ENCODE measurements around the gene DNAJC24.

DNAJC24 gene

GRCh38 chr11:31415435-31415834 is 45.8 kb downstream of the DNAJC24 start:
- no peak for DNase-seq (ENCODE audit: low read depth)

GRCh38 chr11:31417357-31417756 is 47.7 kb downstream of the DNAJC24 start:
- DNase-seq (ENCODE audit: low read depth): no peak

GRCh38 chr11:31417816-31418215 is 48.2 kb downstream of the DNAJC24 start:
- no peak for DNase-seq (ENCODE audit: low read depth)

- no peak for DNase-seq (ENCODE audit: low read depth)
Measured at GRCh38 chr11:31419138-31419537, 49.5 kb downstream of the DNAJC24 start.

GRCh38 chr11:31419669-31420068 is 50.0 kb downstream of the DNAJC24 start:
- DNase-seq (ENCODE audit: low read depth): no peak

GRCh38 chr11:31421820-31422219 is 52.2 kb downstream of the DNAJC24 start:
- DNase-seq (ENCODE audit: low read depth): no peak

- DNase-seq (ENCODE audit: low read depth): no peak
Measured at GRCh38 chr11:31422703-31423102, 53.0 kb downstream of the DNAJC24 start.

GRCh38 chr11:31424652-31425051 is 55.0 kb downstream of the DNAJC24 start:
- no peak for DNase-seq (ENCODE audit: low read depth)

GRCh38 chr11:31433851-31434250 is 64.2 kb downstream of the DNAJC24 start:
- DNase-seq (ENCODE audit: low read depth): no peak

GRCh38 chr11:31437742-31438435 is 68.2 kb downstream of the DNAJC24 start:
- no peak for DNase-seq (ENCODE audit: low read depth)

GRCh38 chr11:31441296-31441695 is 71.6 kb downstream of the DNAJC24 start:
- no peak for DNase-seq (ENCODE audit: low read depth)

- DNase-seq (ENCODE audit: low read depth): no peak
Measured at GRCh38 chr11:31442086-31442485, 72.4 kb downstream of the DNAJC24 start.

- no peak for DNase-seq (ENCODE audit: low read depth)
Measured at GRCh38 chr11:31443802-31444201, 74.1 kb downstream of the DNAJC24 start.

- no peak for DNase-seq (ENCODE audit: low read depth)
Measured at GRCh38 chr11:31445621-31446020, 76.0 kb downstream of the DNAJC24 start.

- DNase-seq (ENCODE audit: low read depth): no peak
Measured at GRCh38 chr11:31449040-31449439, 79.4 kb downstream of the DNAJC24 start.

- no peak for DNase-seq (ENCODE audit: low read depth)
Measured at GRCh38 chr11:31450841-31451240, 81.2 kb downstream of the DNAJC24 start.

- DNase-seq (ENCODE audit: low read depth): no peak
Measured at GRCh38 chr11:31455177-31455576, 85.5 kb downstream of the DNAJC24 start.

- no peak for DNase-seq (ENCODE audit: low read depth)
Measured at GRCh38 chr11:31464436-31464835, 94.8 kb downstream of the DNAJC24 start.

- DNase-seq (ENCODE audit: low read depth): no peak
Measured at GRCh38 chr11:31474083-31474482, 104.4 kb downstream of the DNAJC24 start.

- DNase-seq (ENCODE audit: low read depth): no peak
Measured at GRCh38 chr11:31477528-31478222, 108.0 kb downstream of the DNAJC24 start.

- no peak for DNase-seq (ENCODE audit: low read depth)
Measured at GRCh38 chr11:31478223-31478590, 108.5 kb downstream of the DNAJC24 start.

- no peak for DNase-seq (ENCODE audit: low read depth)
Measured at GRCh38 chr11:31479066-31479465, 109.4 kb downstream of the DNAJC24 start.

GRCh38 chr11:31480930-31481329 is 111.3 kb downstream of the DNAJC24 start:
- no peak for DNase-seq (ENCODE audit: low read depth)

All from activated T-cell treated with anti-CD3 and anti-CD28 coated beads for 24 hours (primary cell).